ENCODE measurements around the gene LHPP. TPM values are rescaled to one million over a fixed set of nuclear protein-coding genes. Genes with fewer than 3 reads are reported as not detected.
"Not testable (repeated sequence)": the region's sequence is repeated elsewhere in the genome, so short reads cannot be mapped to it uniquely, and the experiment has no call there.

The LHPP gene
- total RNA-seq, 1 donor from 2014 or later = 8.8 TPM

DNA sequence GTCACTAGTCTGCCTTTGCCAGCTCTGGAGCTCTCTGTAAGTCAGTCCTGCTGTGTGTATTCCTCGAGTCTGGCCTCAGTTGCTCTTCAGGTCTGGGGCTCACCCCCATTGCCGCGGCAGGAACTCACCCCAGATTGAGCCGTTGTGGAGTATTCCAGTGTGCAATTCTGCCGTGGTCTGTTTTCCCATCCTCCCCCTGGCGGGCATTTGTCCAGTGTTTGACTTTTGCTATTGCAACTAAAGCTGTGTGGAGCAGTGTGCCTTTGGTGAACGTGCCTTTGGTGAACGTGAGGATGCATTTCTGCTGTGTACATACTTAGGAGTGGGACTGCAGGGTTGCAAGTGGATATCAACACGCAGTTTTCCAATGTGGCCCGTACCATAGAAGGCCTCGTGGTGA, 148.1 kb downstream of the LHPP start:
- H3K4me3 Mint-ChIP-seq = peak overlapping the region; percentile 60
- DNase-seq (ENCODE audit: low read depth, low spot score) = no peak
- H3K36me3 Mint-ChIP-seq (ENCODE audit: low read depth) = no peaks in the 10 kb centered on the region
- H3K27ac Mint-ChIP-seq (ENCODE audit: unreplicated experiment) = no peak overlapping the region
- TF ChIP-seq, protein P1, sequence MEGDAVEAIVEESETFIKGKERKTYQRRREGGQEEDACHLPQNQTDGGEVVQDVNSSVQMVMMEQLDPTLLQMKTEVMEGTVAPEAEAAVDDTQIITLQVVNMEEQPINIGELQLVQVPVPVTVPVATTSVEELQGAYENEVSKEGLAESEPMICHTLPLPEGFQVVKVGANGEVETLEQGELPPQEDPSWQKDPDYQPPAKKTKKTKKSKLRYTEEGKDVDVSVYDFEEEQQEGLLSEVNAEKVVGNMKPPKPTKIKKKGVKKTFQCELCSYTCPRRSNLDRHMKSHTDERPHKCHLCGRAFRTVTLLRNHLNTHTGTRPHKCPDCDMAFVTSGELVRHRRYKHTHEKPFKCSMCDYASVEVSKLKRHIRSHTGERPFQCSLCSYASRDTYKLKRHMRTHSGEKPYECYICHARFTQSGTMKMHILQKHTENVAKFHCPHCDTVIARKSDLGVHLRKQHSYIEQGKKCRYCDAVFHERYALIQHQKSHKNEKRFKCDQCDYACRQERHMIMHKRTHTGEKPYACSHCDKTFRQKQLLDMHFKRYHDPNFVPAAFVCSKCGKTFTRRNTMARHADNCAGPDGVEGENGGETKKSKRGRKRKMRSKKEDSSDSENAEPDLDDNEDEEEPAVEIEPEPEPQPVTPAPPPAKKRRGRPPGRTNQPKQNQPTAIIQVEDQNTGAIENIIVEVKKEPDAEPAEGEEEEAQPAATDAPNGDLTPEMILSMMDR (conservative IDR thresholded peaks at IDR 0.05) = no peak
- H3K9me3 Mint-ChIP-seq = no peaks in the 10 kb centered on the region
- no peaks in the 10 kb centered on the region for H3K27me3 Mint-ChIP-seq (ENCODE audit: low read depth)
- H3K4me1 Mint-ChIP-seq = peaks cover 20% of the 10 kb centered on the region

DNA sequence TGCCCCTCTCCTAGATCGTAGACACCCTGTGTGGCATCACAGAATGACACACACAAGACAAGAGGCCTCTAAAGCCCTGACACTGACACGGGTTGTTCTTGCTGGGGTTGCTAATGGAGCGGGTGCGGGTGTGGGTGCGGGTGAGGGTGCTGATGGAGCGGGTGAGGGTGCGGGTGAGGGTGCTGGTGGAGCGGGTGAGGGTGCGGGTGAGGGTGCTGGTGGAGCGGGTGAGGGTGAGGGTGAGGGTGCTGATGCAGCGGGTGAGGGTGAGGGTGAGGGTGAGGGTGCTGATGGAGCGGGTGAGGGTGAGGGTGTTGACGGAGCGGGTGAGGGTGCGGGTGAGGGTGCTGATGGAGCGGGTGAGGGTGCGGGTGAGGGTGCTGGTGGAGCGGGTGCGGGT, 148.6 kb downstream of the LHPP start:
- H3K27me3 Mint-ChIP-seq (ENCODE audit: low read depth); H3K36me3 Mint-ChIP-seq (ENCODE audit: low read depth); H3K9me3 Mint-ChIP-seq; H3K27ac Mint-ChIP-seq (ENCODE audit: unreplicated experiment); DNase-seq (ENCODE audit: low read depth, low spot score): not testable (repeated sequence)
- Mint-ChIP-seq H3K4me1 (peaks cover 17% of the 10 kb centered on the region), H3K4me3 (peak overlapping the region; percentile 60)

DNA sequence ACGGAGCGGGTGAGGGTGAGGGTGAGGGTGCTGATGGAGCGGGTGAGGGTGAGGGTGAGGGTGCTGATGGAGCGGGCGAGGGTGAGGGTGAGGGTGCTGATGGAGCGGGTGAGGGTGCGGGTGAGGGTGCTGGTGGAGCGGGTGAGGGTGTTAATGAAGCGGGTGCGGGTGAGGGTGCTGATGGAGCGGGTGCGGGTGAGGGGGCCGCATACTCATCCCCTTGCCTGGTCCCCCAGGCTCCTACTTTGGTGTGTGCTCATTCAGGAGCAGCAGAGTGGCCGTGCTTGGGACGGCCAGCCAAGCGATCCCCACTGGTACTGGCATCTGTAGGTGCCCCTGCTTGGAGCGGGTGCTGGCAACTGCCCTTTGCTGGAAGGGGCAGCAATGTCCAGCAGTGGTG, 149.2 kb downstream of the LHPP start:
- not testable (repeated sequence) for H3K36me3 Mint-ChIP-seq (ENCODE audit: low read depth); DNase-seq (ENCODE audit: low read depth, low spot score); H3K27me3 Mint-ChIP-seq (ENCODE audit: low read depth); H3K9me3 Mint-ChIP-seq; H3K27ac Mint-ChIP-seq (ENCODE audit: unreplicated experiment); H3K4me3 Mint-ChIP-seq
- H3K4me1 Mint-ChIP-seq = peaks cover 13% of the 10 kb centered on the region

DNA sequence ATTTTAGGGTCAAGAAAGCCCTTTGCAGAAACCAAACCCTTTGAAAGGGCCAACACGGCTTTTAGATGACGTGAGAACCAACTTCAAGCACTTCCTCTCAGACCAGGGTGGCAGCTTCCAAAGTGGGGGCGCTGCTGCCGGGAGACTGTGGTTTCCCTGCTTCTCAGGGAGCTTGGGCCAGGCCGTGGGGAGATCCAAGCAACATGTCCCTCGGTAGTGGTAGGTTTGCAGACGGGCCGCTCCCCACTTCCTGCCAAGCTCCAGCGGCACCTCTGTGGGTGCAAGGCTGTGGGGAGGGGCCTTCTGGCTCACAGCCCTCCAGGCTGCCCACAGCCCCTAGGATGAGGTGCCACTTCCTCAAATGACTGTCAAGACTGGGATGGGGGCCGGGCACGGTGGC, 150.1 kb downstream of the LHPP start:
- peaks cover 17% of the 10 kb centered on the region for H3K4me1 Mint-ChIP-seq
- no peaks in the 10 kb centered on the region for H3K9me3 Mint-ChIP-seq
- no peak overlapping the region for H3K27ac Mint-ChIP-seq (ENCODE audit: unreplicated experiment)
- TF ChIP-seq, protein P1 (conservative IDR thresholded peaks at IDR 0.05) = no peak
- no peak overlapping the region for H3K4me3 Mint-ChIP-seq
- no peak for DNase-seq (ENCODE audit: low read depth, low spot score)
- H3K36me3 Mint-ChIP-seq (ENCODE audit: low read depth) = no peaks in the 10 kb centered on the region
- no peaks in the 10 kb centered on the region for H3K27me3 Mint-ChIP-seq (ENCODE audit: low read depth)

DNA sequence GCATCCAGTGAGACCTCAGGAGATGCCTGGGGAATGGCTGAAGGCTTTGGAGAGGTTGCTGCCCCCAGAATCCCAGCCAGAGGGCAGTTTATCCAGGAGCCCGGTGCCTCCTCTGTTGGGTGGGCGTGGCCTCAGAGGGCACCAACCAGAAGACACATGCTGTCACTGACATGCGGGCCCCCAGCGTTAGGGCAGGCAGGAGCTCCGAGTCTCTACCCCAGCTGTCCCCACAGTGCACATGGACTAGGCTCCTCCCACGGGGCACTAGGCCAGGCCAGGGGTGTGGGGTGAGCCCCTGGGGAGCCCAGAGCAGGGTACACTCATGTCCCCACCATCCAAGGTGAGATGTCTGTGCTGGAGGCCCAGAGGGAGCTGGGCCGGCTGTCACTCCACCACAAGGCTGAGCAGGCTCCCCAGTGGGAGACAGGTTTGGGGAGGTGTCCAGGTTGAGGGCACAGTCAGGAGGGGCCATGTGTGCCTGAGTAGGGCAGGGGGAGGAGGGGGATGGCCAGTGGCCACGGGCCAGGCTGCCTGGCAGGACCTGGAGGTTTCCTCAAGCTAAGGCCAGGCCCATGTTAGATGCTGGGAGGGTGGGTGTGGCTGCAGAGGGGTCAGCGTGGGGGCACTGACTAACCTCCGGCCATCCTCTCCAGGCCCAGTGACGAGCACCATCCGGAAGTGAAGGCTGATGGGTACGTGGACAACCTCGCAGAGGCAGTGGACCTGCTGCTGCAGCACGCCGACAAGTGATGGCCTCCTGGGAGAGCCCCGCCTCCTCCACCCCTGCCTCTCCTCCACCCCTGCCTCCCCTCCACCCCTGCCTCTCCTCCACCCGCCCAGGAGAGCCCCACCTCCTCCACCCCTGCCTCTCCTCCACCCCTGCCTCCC, 151.2 kb downstream of the LHPP start:
- Mint-ChIP-seq H3K9me3 (no peaks in the 10 kb centered on the region), H3K4me3 (no peak overlapping the region), H3K27ac (ENCODE audit: unreplicated experiment) (no peak overlapping the region), H3K27me3 (ENCODE audit: low read depth) (no peaks in the 10 kb centered on the region), H3K36me3 (ENCODE audit: low read depth) (no peaks in the 10 kb centered on the region), H3K4me1 (peaks cover 9% of the 10 kb centered on the region)
- no peak for DNase-seq (ENCODE audit: low read depth, low spot score)
- TF ChIP-seq, protein P1 (conservative IDR thresholded peaks at IDR 0.05) = no peak

DNA sequence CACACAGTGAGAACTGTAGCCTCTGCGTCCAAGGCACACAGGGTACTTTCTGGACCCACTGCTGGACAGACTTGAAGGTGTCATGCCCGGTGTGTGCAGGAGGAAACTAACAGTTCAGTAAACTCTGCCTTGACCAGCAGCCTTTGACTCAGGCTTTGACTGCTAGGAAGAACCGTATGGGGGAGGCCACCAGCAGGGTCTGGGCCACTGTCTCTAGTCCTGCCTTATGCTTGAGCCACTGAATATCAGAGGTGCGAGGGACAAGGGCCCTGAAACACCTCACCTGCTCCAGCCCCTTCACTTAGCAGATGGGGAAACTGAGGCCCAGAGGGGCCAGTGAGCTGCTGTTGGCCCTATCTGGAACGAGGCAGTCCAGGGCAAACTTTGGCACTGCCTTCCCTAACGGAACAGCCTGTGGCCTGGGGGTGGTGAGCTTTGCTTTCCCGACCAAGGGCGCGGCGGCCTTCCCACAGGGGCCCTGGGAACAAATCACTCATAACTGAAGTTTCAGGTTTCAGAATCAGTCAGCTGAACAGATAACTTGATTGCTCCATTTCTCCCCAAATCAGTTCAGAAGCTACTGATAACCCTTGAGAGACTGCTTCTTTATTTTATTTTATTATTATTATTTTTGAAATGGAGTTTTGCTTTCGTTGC, 152.5 kb downstream of the LHPP start:
- no peak overlapping the region for H3K27ac Mint-ChIP-seq (ENCODE audit: unreplicated experiment)

More for the DNA sequence above, 152.5 kb downstream of the LHPP start:
- peaks cover 9% of the 10 kb centered on the region for H3K4me1 Mint-ChIP-seq
- no peaks in the 10 kb centered on the region for H3K9me3 Mint-ChIP-seq
- no peak for DNase-seq (ENCODE audit: low read depth, low spot score)
- TF ChIP-seq, protein P1 (conservative IDR thresholded peaks at IDR 0.05) = no peak
- no peak overlapping the region for H3K4me3 Mint-ChIP-seq
- H3K27me3 Mint-ChIP-seq (ENCODE audit: low read depth) = no peaks in the 10 kb centered on the region
- H3K36me3 Mint-ChIP-seq (ENCODE audit: low read depth) = no peaks in the 10 kb centered on the region

Measured in neural crest cell (in vitro differentiated cells).